ENCODE results near the gene ARL10. TPM values are rescaled to one million over a fixed set of nuclear protein-coding genes. Genes with fewer than 3 reads are reported as not detected.
"Not testable (repeated sequence)": the region's sequence is repeated elsewhere in the genome, so short reads cannot be mapped to it uniquely, and the experiment has no call there.

The ARL10 gene
- total RNA-seq, 2 experiments from 2014 or later: 6.3 to 9.0 TPM

DNA sequence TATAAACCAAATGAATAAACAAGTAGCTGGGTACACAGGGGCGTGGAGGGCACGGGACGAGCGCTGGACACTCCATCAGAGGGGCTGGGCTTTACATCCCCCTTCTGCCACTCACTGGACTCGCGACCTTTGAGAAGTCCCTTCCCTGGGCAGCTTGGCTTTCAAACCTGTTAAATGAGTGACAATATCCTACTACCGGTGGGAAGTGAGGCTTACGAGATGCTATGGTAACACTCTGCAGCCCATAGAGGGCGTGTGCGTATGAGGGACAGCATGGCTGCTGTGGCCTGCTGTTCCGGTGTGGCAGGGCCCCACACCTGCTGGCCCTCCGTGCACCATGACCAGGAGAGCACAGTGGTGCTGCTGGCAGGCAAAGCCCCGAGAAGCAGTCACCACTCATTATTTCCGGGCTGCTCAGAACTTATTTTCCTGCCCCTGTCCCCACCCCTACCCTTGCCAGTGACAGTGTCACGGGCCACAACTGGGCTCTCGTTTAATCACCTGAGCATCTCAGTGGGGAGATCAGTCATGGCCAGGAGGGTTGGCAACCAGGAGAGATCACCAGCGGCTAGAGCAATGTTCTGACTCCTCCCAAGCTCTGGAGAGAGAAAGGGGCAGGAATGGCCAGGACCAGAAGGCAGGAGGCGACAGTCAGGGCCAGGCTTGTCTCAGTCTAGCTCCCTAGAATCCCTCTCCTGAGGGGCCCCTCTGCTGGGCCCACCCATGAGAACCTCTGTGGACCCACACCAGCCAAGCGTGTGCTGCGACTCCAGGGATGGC lies 40.6 kb downstream of the ARL10 start:
- Mint-ChIP-seq H3K27me3 (no peaks in the 10 kb centered on the region), H3K36me3 (peaks cover 1% of the 10 kb centered on the region), H3K4me1 (no peaks in the 10 kb centered on the region), H3K27ac (no peak overlapping the region), H3K4me3 (no peak overlapping the region), H3K9me3 (ENCODE audit: low read depth) (no peaks in the 10 kb centered on the region)
- no peak for DNase-seq
- CTCF ChIA-PET: interaction anchor here (0.8 to 4.5 kb wide), 3 partner anchors 11 to 255 kb away, joined by 3 to 28 read pairs (median 3); partner anchors contain the start of genes CLTB and FAF2
- ATAC-seq: no peak

DNA sequence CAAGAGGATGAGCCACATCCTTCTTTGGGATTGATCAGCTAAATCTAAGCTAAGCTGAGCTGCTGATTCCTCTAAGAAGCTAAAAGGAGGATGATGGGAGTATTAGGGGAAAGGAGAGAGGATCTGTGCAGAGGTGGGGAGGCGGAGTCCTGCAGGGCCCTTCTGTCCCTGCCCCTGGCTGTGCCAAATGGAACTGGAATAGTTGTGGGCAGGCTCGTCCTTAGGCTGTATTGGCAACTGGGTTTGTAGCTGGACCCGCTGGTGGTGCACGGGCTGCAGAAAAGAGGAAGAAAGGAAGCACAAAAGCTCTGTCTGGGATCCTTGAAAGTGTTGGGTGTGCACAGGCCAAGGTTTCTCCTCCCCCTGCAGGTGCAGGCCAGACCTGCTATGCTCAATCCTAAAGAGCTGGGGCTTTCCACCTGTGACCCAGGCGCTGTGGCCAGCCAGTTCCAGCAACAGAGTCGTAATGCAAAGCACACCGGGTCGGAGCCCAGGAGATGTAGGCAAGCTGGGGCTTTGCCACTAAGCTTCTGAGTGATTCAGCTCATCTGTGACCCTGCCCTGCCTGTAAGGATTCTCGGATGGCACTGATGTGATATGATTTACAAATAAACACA lies 41.3 kb downstream of the ARL10 start:
- Mint-ChIP-seq H3K36me3 (peaks cover 1% of the 10 kb centered on the region), H3K9me3 (ENCODE audit: low read depth) (no peaks in the 10 kb centered on the region), H3K27me3 (no peaks in the 10 kb centered on the region), H3K27ac (no peak overlapping the region), H3K4me1 (no peaks in the 10 kb centered on the region), H3K4me3 (no peak overlapping the region)
- no peak for DNase-seq
- CTCF ChIA-PET: interaction anchor here (0.8 to 4.5 kb wide), 5 partner anchors 10 to 677 kb away, joined by 3 to 28 read pairs (median 3); partner anchors contain the start of genes CLTB and FAF2
- ATAC-seq: no peak

DNA sequence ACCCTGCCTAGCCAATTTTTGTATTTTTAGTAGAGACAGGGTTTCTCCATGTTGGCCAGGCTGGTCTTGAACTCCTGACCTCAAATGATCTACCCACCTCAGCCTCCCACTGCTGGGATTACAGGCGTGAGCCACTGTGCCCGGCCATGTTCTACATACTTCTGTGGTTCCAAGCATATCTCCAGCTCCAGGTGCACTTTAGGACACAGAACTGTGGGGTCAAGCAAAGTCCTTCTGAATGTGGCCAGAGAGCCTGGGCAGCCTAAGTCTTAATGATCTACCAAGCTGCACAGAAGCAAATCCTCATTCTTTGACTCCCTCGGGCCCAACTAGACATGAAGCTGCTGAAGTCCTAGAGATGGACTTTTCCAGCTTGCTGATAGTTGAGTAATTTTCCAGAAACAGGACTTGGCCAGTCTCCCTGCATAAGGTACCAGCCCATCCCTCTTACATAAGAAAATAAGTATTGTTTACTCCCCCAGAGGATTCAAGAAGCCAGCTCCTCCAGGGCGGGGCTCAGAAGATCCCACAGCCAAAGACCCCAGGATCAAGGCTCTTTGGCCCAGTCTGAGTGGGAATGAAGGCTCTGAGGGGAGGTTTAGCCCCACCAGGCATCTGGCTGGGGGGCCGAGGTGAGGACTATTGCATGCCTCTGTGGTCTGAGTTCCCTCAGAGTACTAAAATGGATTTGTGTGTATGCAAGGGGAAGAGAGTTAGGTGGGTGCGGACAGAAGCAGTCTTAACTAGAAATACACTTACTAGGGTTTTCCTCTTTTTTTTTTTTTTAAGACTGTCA lies 42.4 kb downstream of the ARL10 start:
- Mint-ChIP-seq H3K27ac (no peak overlapping the region), H3K4me1 (peaks cover 3% of the 10 kb centered on the region), H3K4me3 (no peak overlapping the region), H3K27me3 (no peaks in the 10 kb centered on the region), H3K9me3 (ENCODE audit: low read depth) (no peaks in the 10 kb centered on the region), H3K36me3 (peaks cover 1% of the 10 kb centered on the region)
- ATAC-seq: no peak
- CTCF ChIA-PET: interaction anchor here (0.8 to 4.5 kb wide), 5 partner anchors 9 to 678 kb away, joined by 3 to 28 read pairs (median 3); partner anchors contain the start of gene CLTB
- no peak for DNase-seq

DNA sequence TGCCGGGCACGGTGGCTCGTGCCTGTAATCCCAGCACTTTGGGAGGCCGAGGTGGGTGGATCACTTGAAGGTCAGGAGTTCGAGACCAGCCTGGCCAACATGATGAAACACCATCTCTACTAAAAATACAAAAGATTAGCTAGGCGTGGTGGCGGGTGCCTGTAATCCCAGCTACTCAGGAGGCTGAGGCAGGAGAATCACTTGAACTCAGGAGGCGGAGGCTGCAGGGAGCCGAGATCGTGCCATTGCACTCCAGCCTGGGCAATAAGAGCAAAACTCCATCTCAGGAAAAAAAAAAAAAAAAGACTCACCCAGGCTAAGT lies 42.9 kb downstream of the ARL10 start:
- H3K4me3 Mint-ChIP-seq; H3K27ac Mint-ChIP-seq; H3K27me3 Mint-ChIP-seq; H3K36me3 Mint-ChIP-seq; H3K4me1 Mint-ChIP-seq; H3K9me3 Mint-ChIP-seq (ENCODE audit: low read depth); ATAC-seq; DNase-seq: not testable (repeated sequence)
- CTCF ChIA-PET: interaction anchor here (1.1 to 4.5 kb wide), 3 partner anchors 8 to 73 kb away, joined by 3 to 28 read pairs (median 3); partner anchors contain the start of gene CLTB

DNA sequence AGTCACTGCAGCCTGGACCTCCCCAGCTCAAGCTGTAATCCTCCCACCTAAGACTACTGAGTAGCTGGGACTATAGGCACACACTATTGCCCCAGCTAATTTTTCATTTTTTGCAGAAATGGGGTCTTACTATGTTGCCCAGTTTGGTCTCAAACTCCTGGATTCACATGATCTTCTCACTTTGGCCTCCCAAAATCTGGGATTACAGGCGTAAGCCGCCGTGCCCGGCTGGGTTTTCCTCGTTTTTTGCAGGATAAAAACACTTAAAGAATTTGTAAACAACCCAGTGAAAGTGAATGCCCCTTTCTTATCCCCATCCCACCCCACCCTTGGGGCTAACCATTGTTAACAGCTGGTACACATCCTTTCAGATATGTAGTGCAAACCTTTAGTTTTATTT lies 43.3 kb downstream of the ARL10 start:
- Mint-ChIP-seq H3K36me3 (peaks cover 1% of the 10 kb centered on the region), H3K27ac (no peak overlapping the region), H3K4me3 (no peak overlapping the region), H3K27me3 (no peaks in the 10 kb centered on the region), H3K4me1 (peaks cover 3% of the 10 kb centered on the region), H3K9me3 (ENCODE audit: low read depth) (no peaks in the 10 kb centered on the region)
- CTCF ChIA-PET: interaction anchor here (1.0 to 1.1 kb wide), 2 partner anchors 74 to 239 kb away, joined by 3 read pairs; partner anchors contain the start of gene TSPAN17
- DNase-seq (no peak), ATAC-seq (no peak)

DNA sequence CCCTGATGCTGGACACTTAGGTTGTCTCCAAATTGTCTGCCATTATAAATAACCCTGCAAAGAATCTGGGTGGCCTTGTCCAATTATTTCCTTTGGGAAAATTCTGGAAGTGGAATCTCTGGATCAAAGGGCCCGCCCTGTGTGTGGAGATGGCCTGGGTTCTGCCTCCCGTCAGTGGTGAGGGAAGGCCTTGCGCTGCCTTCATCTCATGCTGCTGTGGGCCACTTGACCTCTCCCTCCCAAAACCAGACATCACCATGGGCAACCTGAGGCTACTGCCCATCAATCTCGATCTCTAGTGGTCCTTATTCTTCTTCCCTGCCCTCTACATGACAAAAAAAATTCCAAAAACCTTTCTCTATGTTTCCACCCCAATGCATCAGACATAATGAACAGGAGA lies 44.5 kb downstream of the ARL10 start:
- no peak overlapping the region for H3K27ac Mint-ChIP-seq
- no peak for ATAC-seq
- H3K9me3 Mint-ChIP-seq (ENCODE audit: low read depth): no peaks in the 10 kb centered on the region
- no peak for DNase-seq
- CTCF ChIA-PET: interaction anchor here (1.0 to 1.6 kb wide), 2 partner anchors 38 to 238 kb away, joined by 3 to 4 read pairs; partner anchors contain the start of genes FAF2 and TSPAN17
- H3K27me3 Mint-ChIP-seq: no peaks in the 10 kb centered on the region
- H3K4me1 Mint-ChIP-seq: peaks cover 8% of the 10 kb centered on the region
- H3K4me3 Mint-ChIP-seq: no peak overlapping the region
- peaks cover 1% of the 10 kb centered on the region for H3K36me3 Mint-ChIP-seq

DNA sequence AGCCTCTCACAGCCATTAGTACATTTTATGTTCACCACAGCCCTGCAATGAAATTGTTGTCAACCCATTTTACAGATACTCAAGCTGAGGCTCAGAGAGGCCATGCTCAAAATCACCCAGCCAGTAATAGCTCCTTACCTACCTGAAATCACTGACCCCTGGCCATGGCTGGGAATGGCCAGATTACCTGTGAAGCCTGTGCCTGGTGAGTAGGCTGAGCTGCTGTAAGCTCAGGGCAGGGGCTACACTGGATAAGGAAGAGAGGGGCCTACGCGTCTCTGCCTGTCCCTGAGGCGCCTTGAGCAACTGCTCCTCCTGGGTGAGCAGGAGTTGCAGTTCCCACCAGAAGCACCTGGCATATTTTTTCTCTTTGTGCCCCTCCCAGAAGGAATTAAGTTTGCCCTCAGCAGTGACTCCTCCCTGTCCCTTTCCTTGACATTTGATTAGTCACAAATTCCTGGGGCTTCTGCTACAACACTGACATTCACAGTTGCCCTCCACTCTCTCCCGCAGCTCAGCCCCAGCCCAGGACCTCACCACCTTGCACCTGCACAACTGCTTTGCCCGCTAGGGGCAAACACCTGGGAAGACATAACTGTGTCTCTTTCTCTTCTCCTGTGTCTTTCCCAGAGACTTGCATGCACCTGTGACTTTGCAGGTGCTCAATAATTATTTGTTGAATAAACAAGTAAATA lies 45.3 kb downstream of the ARL10 start:
- no peaks in the 10 kb centered on the region for H3K27me3 Mint-ChIP-seq
- H3K27ac Mint-ChIP-seq: no peak overlapping the region

DNA sequence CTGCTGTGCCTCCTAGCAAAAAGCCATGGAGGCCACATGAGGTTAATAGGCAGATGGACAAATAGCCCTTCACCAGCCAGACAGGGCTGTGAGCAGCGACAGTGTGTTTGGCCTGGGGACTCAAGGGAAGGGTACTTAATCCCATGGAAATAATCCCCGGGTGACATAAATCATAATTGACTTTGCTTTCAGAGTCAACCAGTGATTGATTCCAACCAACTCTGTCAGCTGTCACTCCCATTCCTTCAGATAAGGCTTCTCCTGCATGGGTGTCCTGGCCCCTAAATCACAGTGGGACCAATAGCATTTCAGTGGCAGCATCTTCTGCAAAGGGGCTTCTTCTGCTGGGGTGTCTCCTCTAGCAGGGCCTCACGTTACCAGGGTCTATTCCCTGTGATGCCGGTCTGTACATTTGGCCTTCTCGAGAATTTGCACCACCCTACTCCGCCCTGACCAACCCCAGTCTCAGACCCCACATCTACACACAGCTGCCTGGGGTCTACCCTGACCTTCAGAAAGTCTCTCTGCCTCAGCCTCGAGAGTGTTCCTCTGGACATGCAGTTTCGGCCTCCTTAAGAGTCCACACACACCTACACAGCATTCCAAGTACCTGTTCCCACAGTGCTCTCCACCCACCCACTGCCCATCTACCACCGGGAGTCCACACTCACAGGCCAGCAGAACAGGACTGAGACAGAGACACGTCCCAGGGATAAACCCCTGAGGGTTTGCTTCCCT lies 47.4 kb downstream of the ARL10 start:
- H3K36me3 Mint-ChIP-seq: peaks cover 1% of the 10 kb centered on the region
- H3K4me3 Mint-ChIP-seq: no peak overlapping the region
- no peak overlapping the region for H3K27ac Mint-ChIP-seq
- CTCF ChIA-PET: interaction anchor here (1.7 kb wide), 1 partner anchor 248 kb away, joined by 6 read pairs; no protein-coding TSS in a partner anchor
- H3K4me1 Mint-ChIP-seq: peaks cover 25% of the 10 kb centered on the region
- H3K9me3 Mint-ChIP-seq (ENCODE audit: low read depth): no peaks in the 10 kb centered on the region
- no peak for DNase-seq
- ATAC-seq: no peak
- peaks cover 3% of the 10 kb centered on the region for H3K27me3 Mint-ChIP-seq

More for the DNA sequence above, 45.3 kb downstream of the ARL10 start:
- no peaks in the 10 kb centered on the region for H3K9me3 Mint-ChIP-seq (ENCODE audit: low read depth)
- CTCF ChIA-PET: interaction anchor here (1.6 kb wide), 1 partner anchor 38 kb away, joined by 4 read pairs; the partner anchor contains the start of gene FAF2
- H3K36me3 Mint-ChIP-seq: peaks cover 1% of the 10 kb centered on the region
- no peak for ATAC-seq
- no peak overlapping the region for H3K4me3 Mint-ChIP-seq
- DNase-seq: no peak
- peaks cover 15% of the 10 kb centered on the region for H3K4me1 Mint-ChIP-seq

DNA sequence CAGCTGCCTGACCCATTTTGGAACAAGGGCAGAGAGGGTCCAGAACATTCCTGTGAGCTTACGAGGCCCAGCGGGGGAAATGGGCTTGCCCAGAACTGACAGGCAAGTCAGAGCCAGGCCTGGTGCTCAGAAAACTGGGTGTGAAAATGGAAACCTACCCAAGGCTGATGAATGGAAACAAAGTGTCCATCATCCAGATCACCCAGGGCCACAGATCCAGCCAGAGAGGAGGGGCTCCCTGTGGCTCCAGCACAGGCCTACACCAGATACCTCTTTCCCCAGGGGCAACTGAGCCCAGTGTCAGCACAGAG lies 47.9 kb downstream of the ARL10 start:
- no peak for ATAC-seq
- Mint-ChIP-seq H3K4me3 (no peak overlapping the region), H3K9me3 (ENCODE audit: low read depth) (no peaks in the 10 kb centered on the region), H3K4me1 (peaks cover 25% of the 10 kb centered on the region), H3K27me3 (peaks cover 3% of the 10 kb centered on the region), H3K27ac (no peak overlapping the region), H3K36me3 (no peaks in the 10 kb centered on the region)
- DNase-seq: no peak
- CTCF ChIA-PET: interaction anchor here (1.7 kb wide), 1 partner anchor 248 kb away, joined by 6 read pairs; no protein-coding TSS in a partner anchor

DNA sequence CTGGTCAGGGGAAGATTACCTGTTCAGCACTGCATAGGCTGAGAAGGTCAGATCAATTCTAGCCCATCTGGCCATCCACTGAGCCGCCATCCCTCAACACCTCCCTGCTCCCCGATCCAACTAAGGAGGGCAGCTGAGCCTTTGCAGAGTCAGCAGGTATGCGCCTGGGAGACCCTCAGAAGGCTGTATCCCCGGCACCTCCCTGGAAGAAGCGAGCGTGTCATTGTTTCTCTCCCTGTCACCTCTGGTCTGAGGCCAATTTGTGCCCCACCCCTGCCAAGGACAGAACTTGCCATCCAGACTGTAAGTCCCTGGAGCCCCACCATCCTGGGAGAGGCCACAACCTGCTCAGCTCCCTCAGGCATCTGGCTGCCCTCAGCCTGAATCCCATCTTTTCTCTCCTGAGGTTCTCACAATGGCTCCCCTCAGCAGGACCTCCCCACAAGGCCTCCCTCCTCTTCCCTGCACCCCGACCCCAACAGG lies 48.5 kb downstream of the ARL10 start:
- H3K4me1 Mint-ChIP-seq: peaks cover 25% of the 10 kb centered on the region
- no peaks in the 10 kb centered on the region for H3K9me3 Mint-ChIP-seq (ENCODE audit: low read depth)
- no peak for ATAC-seq
- H3K4me3 Mint-ChIP-seq: no peak overlapping the region
- H3K36me3 Mint-ChIP-seq: no peaks in the 10 kb centered on the region
- H3K27me3 Mint-ChIP-seq: peaks cover 3% of the 10 kb centered on the region
- H3K27ac Mint-ChIP-seq: no peak overlapping the region
- CTCF ChIA-PET: interaction anchor here (1.7 kb wide), 1 partner anchor 247 kb away, joined by 6 read pairs; no protein-coding TSS in a partner anchor
- no peak for DNase-seq

DNA sequence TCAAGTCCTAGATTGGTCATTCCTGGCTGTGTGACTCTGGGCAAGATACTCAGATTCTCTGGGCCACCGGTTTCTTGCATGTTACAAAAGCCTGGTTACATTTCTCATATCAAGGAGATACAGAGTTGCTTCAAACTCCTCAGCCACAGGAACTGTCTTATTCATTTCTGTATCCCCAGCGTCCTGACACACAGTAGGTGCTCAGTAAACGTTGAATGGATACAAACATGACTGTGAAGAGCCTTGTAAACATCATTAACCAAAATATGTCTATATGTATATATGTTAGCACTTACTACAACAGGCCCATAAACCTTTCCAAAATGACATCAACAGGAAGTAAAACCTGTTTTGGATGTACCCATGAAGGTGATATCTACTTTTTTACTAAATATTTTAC lies 49.4 kb downstream of the ARL10 start:
- no peaks in the 10 kb centered on the region for H3K36me3 Mint-ChIP-seq
- H3K4me3 Mint-ChIP-seq: peak overlapping the region; percentile 68
- CTCF ChIA-PET: interaction anchor here (1.3 kb wide), 1 partner anchor 128 kb away, joined by 5 read pairs; no protein-coding TSS in a partner anchor
- H3K27ac Mint-ChIP-seq: peak overlapping the region; percentile 61
- peaks cover 25% of the 10 kb centered on the region for H3K4me1 Mint-ChIP-seq
- peaks cover 3% of the 10 kb centered on the region for H3K27me3 Mint-ChIP-seq
- DNase-seq: no peak
- no peak for ATAC-seq
- H3K9me3 Mint-ChIP-seq (ENCODE audit: low read depth): no peaks in the 10 kb centered on the region

Measured in activated CD8-positive, alpha-beta memory T cell treated with anti-CD3 and anti-CD28 coated beads, Interleukin-2, amount 10 ng/mL, durations not matched to agents 7 days and 5 days (primary cell).